Lung (tissue), 12 donors: ENCODE results near the gene VRK2. TPM values are rescaled to one million over a fixed set of nuclear protein-coding genes. Genes with fewer than 3 reads are reported as not detected.
"Not testable (repeated sequence)": the region's sequence is repeated elsewhere in the genome, so short reads cannot be mapped to it uniquely, and the experiment has no call there.

Experiments used
- ATAC-seq: fragments of 200-7000 bp; cut with Tn5 transposase; one replicate; pipeline ENCODE4 v1.9.1; 2020; ENCODE audit warnings: moderate number of reproducible peaks; ENCODE audit not compliant: insufficient read depth, low FRiP score
- DNase-seq, 3 donors: peaks; one replicate each; pipeline ENCODE4 v3.0.0-alpha.2; 2013 to 2017
- H3K27ac ChIP-seq, 2 donors: one replicate each; pipeline ENCODE4 v1.5.1; 2013; ENCODE audit warnings: mild to moderate bottlenecking in 2 of 2, moderate library complexity in 2 of 2, control low read depth in 1 of 2, inconsistent platforms in 1 of 2, low read depth in 1 of 2, low read length in 1 of 2
- H3K27me3 ChIP-seq, 3 donors: one replicate each; pipeline ENCODE4 v1.5.1; 2013; ENCODE audit warnings: low read length in 2 of 3; ENCODE audit not compliant: control insufficient read depth in 3 of 3, insufficient read depth in 3 of 3
- H3K36me3 ChIP-seq, 4 donors: one replicate each; pipeline ENCODE4 v1.5.1; 2013; ENCODE audit warnings: low read length in 4 of 4, mild to moderate bottlenecking in 1 of 4, moderate library complexity in 1 of 4; ENCODE audit not compliant: control insufficient read depth in 4 of 4, insufficient read depth in 4 of 4
- H3K4me1 ChIP-seq, 5 donors: one replicate each; pipeline ENCODE4 v1.5.1; 2013; ENCODE audit warnings: low read length in 5 of 5, mild to moderate bottlenecking in 2 of 5, moderate library complexity in 1 of 5; ENCODE audit not compliant: control insufficient read depth in 5 of 5, insufficient read depth in 5 of 5
- H3K4me3 ChIP-seq: one replicate; pipeline ENCODE4 v1.5.1; 2013; ENCODE audit warnings: mild to moderate bottlenecking, control low read depth, moderate library complexity
- H3K9ac ChIP-seq, 2 donors: one replicate each; pipeline ENCODE4 v1.5.1; 2013; ENCODE audit warnings: low read length in 2 of 2, control low read depth in 1 of 2; ENCODE audit not compliant: insufficient read depth in 1 of 2
- H3K9me3 ChIP-seq, 4 donors: one replicate each; pipeline ENCODE4 v1.5.1; 2013; ENCODE audit warnings: low read length in 3 of 4, mild to moderate bottlenecking in 1 of 4, moderate library complexity in 1 of 4; ENCODE audit not compliant: control insufficient read depth in 4 of 4, insufficient read depth in 3 of 4
- CTCF ChIP-seq: IDR thresholded peaks from 2 replicates; pipeline ENCODE4 v1.5.1; 2012; ENCODE audit warnings: mild to moderate bottlenecking; ENCODE audit errors: control extremely low read depth, extremely low read depth
- WGBS, 2 donors: extraction: QIAGEN DNeasy Blood & Tissue Kit; methylation state at CpG; one replicate each; pipeline ENCODE4 v1.1.7; 2013; 5-methylcytosine and 5-hydroxymethylcytosine counted together
- polyA plus RNA-seq, 2 donors: library from polyadenylated mRNA; stranded (reverse); fragments of 200-250 nt; gene quantifications; one replicate each; pipeline ENCODE4 v1.2.1, GENCODE V29; 2013
- total RNA-seq, 2 donors: library from RNA; depleted of rRNA in 1 of 2; stranded (reverse); fragments of >200 nt in 1 of 2; gene quantifications; one replicate each; pipeline ENCODE4 v1.2.1, GENCODE V29; 2014 to 2021
- donor health status: control.
- donor health status: control.
- donor health status: Bipolar disorder and iron deficiency.
- donor health status: healthy.
- donor health status: DM: yes; HTN: yes; CAD: no.

Gene VRK2
- total and polyA plus RNA-seq, 4 donors, result 11.2 to 25.4 (median 14.7) TPM

GRCh38 chr2:58089081-58089480 lies 42.5 kb downstream of the VRK2 start:
- H3K27me3 ChIP-seq, result no peaks in the 10 kb centered on the region
- TF ChIP-seq CTCF, result no peak
- H3K4me1 ChIP-seq, result no peaks in the 10 kb centered on the region
- no peak overlapping the region for H3K4me3 ChIP-seq
- DNase-seq (no peak), ATAC-seq (no peak)
- H3K9ac ChIP-seq, result no peak overlapping the region
- H3K36me3 ChIP-seq, result peaks cover 0 to 15% (median 12%) of the 10 kb centered on the region in 4 donors
- WGBS, 2 donors, result 78 to 91% methylated on average over 2 of the region's 2 CpGs
- no peak overlapping the region for H3K27ac ChIP-seq
- no peaks in the 10 kb centered on the region for H3K9me3 ChIP-seq

GRCh38 chr2:58092772-58093171 lies 46.2 kb downstream of the VRK2 start:
- H3K4me1 ChIP-seq, H3K27me3 ChIP-seq, H3K9me3 ChIP-seq, H3K9ac ChIP-seq, H3K27ac ChIP-seq, H3K4me3 ChIP-seq, DNase-seq, ATAC-seq: not testable (repeated sequence)
- H3K36me3 ChIP-seq, result peaks cover 0 to 15% (median 12%) of the 10 kb centered on the region in 4 donors
- WGBS, 2 donors, result 97% methylated on average over 4 of the region's 4 CpGs

GRCh38 chr2:58097025-58097424 lies 50.4 kb downstream of the VRK2 start:
- 79 to 83% methylated on average over 1 of the region's 1 CpG for WGBS, 2 donors
- no peak for TF ChIP-seq CTCF
- Histone ChIP-seq H3K9me3 (no peaks in the 10 kb centered on the region), H3K4me3 (no peak overlapping the region), H3K9ac (no peak overlapping the region), H3K27me3 (no peaks in the 10 kb centered on the region), H3K36me3 (peaks cover 0 to 7% (median 4%) of the 10 kb centered on the region in 4 donors), H3K27ac (no peak overlapping the region), H3K4me1 (no peaks in the 10 kb centered on the region)
- ATAC-seq, result no peak
- no peak for DNase-seq

- no peak for DNase-seq
- Histone ChIP-seq H3K4me3 (no peak overlapping the region), H3K36me3 (peaks cover 0 to 2% (median 0%) of the 10 kb centered on the region in 4 donors), H3K4me1 (no peaks in the 10 kb centered on the region), H3K27ac (no peak overlapping the region), H3K27me3 (no peaks in the 10 kb centered on the region), H3K9ac (no peak overlapping the region), H3K9me3 (no peaks in the 10 kb centered on the region)
- no peak for ATAC-seq
- TF ChIP-seq CTCF, result no peak
- 81 to 87% methylated on average over 4 of the region's 4 CpGs for WGBS, 2 donors
Measured at GRCh38 chr2:58098254-58099095, 51.9 kb downstream of the VRK2 start.
